ENCODE measurements around the gene TRAPPC10. TPM values are rescaled to one million over a fixed set of nuclear protein-coding genes. Genes with fewer than 3 reads are reported as not detected.

TRAPPC10 gene
- total RNA-seq, 1 experiment from 2014 or later = 32.9 TPM

DNA sequence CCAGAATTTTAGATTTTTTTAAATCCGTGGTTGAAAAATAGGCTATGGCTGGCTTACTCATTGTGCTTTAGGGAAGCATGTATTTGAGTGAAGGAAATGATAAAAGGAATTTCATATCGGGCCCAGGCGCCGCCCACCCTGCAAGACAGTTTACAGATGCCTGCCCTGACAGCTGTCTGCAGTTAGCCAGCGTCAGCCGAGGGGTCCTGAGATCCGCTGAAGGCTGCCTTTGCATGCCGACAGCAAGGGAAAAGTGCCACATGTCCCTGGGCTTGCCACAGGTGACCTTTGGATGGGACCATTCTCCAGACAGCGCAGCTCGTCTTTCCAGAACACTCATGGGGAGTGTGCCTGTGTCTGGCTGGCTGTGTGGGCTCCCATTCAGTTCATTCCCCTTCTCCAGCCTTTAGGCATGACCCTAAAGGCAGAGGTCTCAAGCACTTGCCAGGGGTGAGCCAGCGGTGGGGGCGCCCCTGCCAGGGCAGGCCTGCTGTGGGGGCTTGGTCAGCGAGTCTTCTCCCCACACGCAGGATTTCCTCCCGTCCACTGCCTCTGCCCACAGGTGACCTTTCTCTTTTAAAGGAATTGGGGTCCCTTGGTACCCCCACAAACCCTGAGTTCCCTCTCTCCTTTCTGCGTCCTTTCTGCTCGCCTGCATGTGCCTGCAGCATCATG is 46.1 kb upstream of the TRAPPC10 start:
- Histone ChIP-seq H2AFZ (ENCODE audit: low read length) (no peak overlapping the region), H3K56ac (ENCODE audit: insufficient read length, low read depth, low read length) (no peak overlapping the region), H4K91ac (ENCODE audit: insufficient read length, low read depth, low read length) (no peak overlapping the region), H3K14ac (ENCODE audit: insufficient read depth, low read length) (no peak overlapping the region), H3K4me2 (ENCODE audit: insufficient read depth, insufficient read length, low read length) (no peak overlapping the region), H2AK5ac (ENCODE audit: insufficient read length, low read length) (no peak overlapping the region), H3K18ac (ENCODE audit: insufficient read length, low read depth, low read length) (no peak overlapping the region), H2BK5ac (ENCODE audit: insufficient read length, low read length) (no peak overlapping the region), H3K27me3 (ENCODE audit: insufficient read depth, low read length) (no peaks in the 10 kb centered on the region), H3K4me1 (ENCODE audit: insufficient read depth, low read length) (no peaks in the 10 kb centered on the region), H4K5ac (ENCODE audit: insufficient read length, low read depth, low read length) (no peak overlapping the region), H3K23me2 (ENCODE audit: insufficient read length, low read depth, low read length, poor library complexity, severe bottlenecking) (no peaks in the 10 kb centered on the region), H2BK12ac (ENCODE audit: insufficient read length, low read depth, low read length) (no peak overlapping the region), H3K9me3 (ENCODE audit: control insufficient read depth, low read depth, low read length) (no peaks in the 10 kb centered on the region), H3K79me1 (ENCODE audit: insufficient read depth, low read depth, low read length, poor library complexity, severe bottlenecking) (no peaks in the 10 kb centered on the region), H3K79me2 (ENCODE audit: insufficient read depth, low read length) (no peaks in the 10 kb centered on the region), H4K20me1 (ENCODE audit: control insufficient read depth, insufficient read depth, insufficient read length) (no peaks in the 10 kb centered on the region), H2BK15ac (ENCODE audit: low read depth, low read length) (no peak overlapping the region), H3K9ac (ENCODE audit: extremely low read depth, insufficient read length, low read length) (no peak overlapping the region), H3T11ph (ENCODE audit: low read length) (no peak overlapping the region), H2BK120ac (ENCODE audit: low read depth, low read length, poor library complexity, severe bottlenecking) (no peak overlapping the region), H3K4ac (ENCODE audit: low read depth, low read length) (no peak overlapping the region), H4K8ac (replicated peaks; ENCODE audit: insufficient read length, low read depth, low read length) (no peak overlapping the region), H2BK20ac (ENCODE audit: low read depth, low read length, poor library complexity, severe bottlenecking) (no peak overlapping the region), H3K23ac (ENCODE audit: insufficient read length, low read depth, low read length) (no peak overlapping the region), H3K27ac (ENCODE audit: insufficient read length, low read depth, low read length) (no peak overlapping the region)
- H3K4me1 Mint-ChIP-seq = no peaks in the 10 kb centered on the region
- no CpG with 5 or more reads among the region's 17 CpGs for WGBS (ENCODE audit: extremely low coverage, insufficient read length, low lambda C conversion rate)
- H3K27ac Mint-ChIP-seq = no peak overlapping the region
- no peak overlapping the region for H3K4me3 Mint-ChIP-seq
- DNase-seq = no peak
- no peaks in the 10 kb centered on the region; the same call in 1 of the 2 replicates for H3K27me3 Mint-ChIP-seq (ENCODE audit: low read depth)
- H3K36me3 Mint-ChIP-seq (ENCODE audit: insufficient read depth in 1 of 3, low read depth in 3 of 3) = no peaks in the 10 kb centered on the region
- TF ChIP-seq, protein P1, sequence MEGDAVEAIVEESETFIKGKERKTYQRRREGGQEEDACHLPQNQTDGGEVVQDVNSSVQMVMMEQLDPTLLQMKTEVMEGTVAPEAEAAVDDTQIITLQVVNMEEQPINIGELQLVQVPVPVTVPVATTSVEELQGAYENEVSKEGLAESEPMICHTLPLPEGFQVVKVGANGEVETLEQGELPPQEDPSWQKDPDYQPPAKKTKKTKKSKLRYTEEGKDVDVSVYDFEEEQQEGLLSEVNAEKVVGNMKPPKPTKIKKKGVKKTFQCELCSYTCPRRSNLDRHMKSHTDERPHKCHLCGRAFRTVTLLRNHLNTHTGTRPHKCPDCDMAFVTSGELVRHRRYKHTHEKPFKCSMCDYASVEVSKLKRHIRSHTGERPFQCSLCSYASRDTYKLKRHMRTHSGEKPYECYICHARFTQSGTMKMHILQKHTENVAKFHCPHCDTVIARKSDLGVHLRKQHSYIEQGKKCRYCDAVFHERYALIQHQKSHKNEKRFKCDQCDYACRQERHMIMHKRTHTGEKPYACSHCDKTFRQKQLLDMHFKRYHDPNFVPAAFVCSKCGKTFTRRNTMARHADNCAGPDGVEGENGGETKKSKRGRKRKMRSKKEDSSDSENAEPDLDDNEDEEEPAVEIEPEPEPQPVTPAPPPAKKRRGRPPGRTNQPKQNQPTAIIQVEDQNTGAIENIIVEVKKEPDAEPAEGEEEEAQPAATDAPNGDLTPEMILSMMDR (conservative IDR thresholded peaks at IDR 0.05) = no peak
- peaks cover 5 to 8% of the 10 kb centered on the region in 2 experiments; a peak in 4 of 5 replicates for H3K9me3 Mint-ChIP-seq

All from H9 (cell line).